Ascending aorta (tissue), 2 donors: Measurements from ENCODE around the gene SLC26A2. TPM values are rescaled to one million over a fixed set of nuclear protein-coding genes. Genes with fewer than 3 reads are reported as not detected.
A peak's percentile ranks its signal among the peaks of the same experiment; 100 is the strongest.

Experiments used
- DNase-seq, 2 donors: peaks; one replicate each; pipeline ENCODE4 v3.0.0-alpha.2; 2019; ENCODE audit warnings: low spot score in 2 of 2
- H3K27ac ChIP-seq, 2 donors: fragments of 200-600 bp; sonication (generic); one replicate each; pipeline ENCODE4 v1.5.1; 2016 to 2017; ENCODE audit warnings: mild to moderate bottlenecking in 1 of 2
- H3K27me3 ChIP-seq: fragments of 200-600 bp; sonication (generic); one replicate; pipeline ENCODE4 v1.5.1; 2017
- H3K36me3 ChIP-seq, 2 donors: fragments of 200-600 bp; sonication (generic); one replicate each; pipeline ENCODE4 v1.5.1; 2016
- H3K4me1 ChIP-seq, 2 donors: fragments of 200-600 bp; sonication (generic); one replicate each; pipeline ENCODE4 v1.5.1; 2016 to 2017; ENCODE audit warnings: mild to moderate bottlenecking in 1 of 2
- H3K4me3 ChIP-seq, 2 donors: fragments of 200-600 bp; sonication (generic); one replicate each; pipeline ENCODE4 v1.5.1; 2016 to 2017; ENCODE audit warnings: mild to moderate bottlenecking in 1 of 2
- H3K9me3 ChIP-seq, 2 donors: fragments of 200-600 bp; sonication (generic); one replicate each; pipeline ENCODE4 v1.5.1; 2016
- CTCF ChIP-seq, 3 experiments: fragments of 200-600 bp in 2 of 3; fragments of 450-650 bp in 1 of 3; sonication (generic) in 2 of 3; IDR thresholded peaks; one replicate each; pipeline ENCODE4 v1.5.1; 2016 to 2019; ENCODE audit warnings: antibody characterized with exemption in 3 of 3, mild to moderate bottlenecking in 1 of 3, moderate library complexity in 1 of 3
- intact Hi-C: fragments of 100-400 bp; cut with DNase I; formaldehyde crosslinking; loops from one replicate; pipeline ENCODE4 v1.15.1; 2023
- total RNA-seq: library from RNA; depleted of rRNA; stranded (reverse); fragments of >200 nt; gene quantifications from one replicate; pipeline ENCODE4 v1.1.0, GENCODE V29; 2016

SLC26A2 gene
- total RNA-seq, 1 donor from 2014 or later: 6.9 TPM

- H3K27ac ChIP-seq: no peak overlapping the region
- H3K4me3 ChIP-seq: no peak overlapping the region
- intact Hi-C loops: no loop called here
- no peaks in the 10 kb centered on the region for H3K9me3 ChIP-seq
- H3K27me3 ChIP-seq: no peaks in the 10 kb centered on the region
- H3K36me3 ChIP-seq: no peaks in the 10 kb centered on the region
- peak in 1 of 2 donors; percentile 18 for DNase-seq
- peaks cover 0 to 2% of the 10 kb centered on the region in 2 donors for H3K4me1 ChIP-seq
- TF ChIP-seq CTCF (IDR thresholded peaks at IDR 0.05): no peak
These were observed 36.1 kb upstream of the SLC26A2 start for GRCh38 chr5:149924486-149924885.

GRCh38 chr5:149930043-149930748, 30.4 kb upstream of the SLC26A2 start:
- Histone ChIP-seq H3K36me3 (no peaks in the 10 kb centered on the region), H3K4me3 (peak overlapping the region; percentile 18 to 37), H3K9me3 (no peaks in the 10 kb centered on the region), H3K4me1 (peaks cover 1 to 3% of the 10 kb centered on the region in 2 donors), H3K27me3 (no peaks in the 10 kb centered on the region), H3K27ac (peak overlapping the region in 1 of 2 donors; percentile 47)
- peak in 1 of 2 donors; percentile 33 for DNase-seq
- TF ChIP-seq CTCF (IDR thresholded peaks at IDR 0.05): no peak
- intact Hi-C loops: no loop called here

- no peak for TF ChIP-seq CTCF (IDR thresholded peaks at IDR 0.05)
- H3K27ac ChIP-seq: peak overlapping the region in 1 of 2 donors; percentile 47
These were observed 29.6 kb upstream of the SLC26A2 start for GRCh38 chr5:149930749-149931574.

GRCh38 chr5:149931992-149932436, 28.5 kb upstream of the SLC26A2 start:
- intact Hi-C loops: no loop called here
- no peak for DNase-seq
- H3K27ac ChIP-seq: no peak overlapping the region
- H3K4me1 ChIP-seq: peaks cover 5 to 19% of the 10 kb centered on the region in 2 donors
- TF ChIP-seq CTCF (IDR thresholded peaks at IDR 0.05): no peak
- no peaks in the 10 kb centered on the region for H3K27me3 ChIP-seq
- peak overlapping the region in 1 of 2 donors; percentile 33 for H3K4me3 ChIP-seq
- no peaks in the 10 kb centered on the region for H3K9me3 ChIP-seq
- H3K36me3 ChIP-seq: no peaks in the 10 kb centered on the region

More at GRCh38 chr5:149930749-149931574, 29.6 kb upstream of the SLC26A2 start:
- intact Hi-C loops: no loop called here
- H3K27me3 ChIP-seq: no peaks in the 10 kb centered on the region
- H3K4me1 ChIP-seq: peaks cover 5 to 11% of the 10 kb centered on the region in 2 donors
- H3K36me3 ChIP-seq: no peaks in the 10 kb centered on the region
- no peaks in the 10 kb centered on the region for H3K9me3 ChIP-seq
- H3K4me3 ChIP-seq: peak overlapping the region; percentile 18 to 37
- peak in 1 of 2 donors; percentile 12 for DNase-seq

- intact Hi-C loops: no loop called here
- peak in 1 of 3 experiments; percentile 27 for TF ChIP-seq CTCF (IDR thresholded peaks at IDR 0.05)
- H3K4me3 ChIP-seq: peak overlapping the region in 1 of 2 donors; percentile 33
- H3K36me3 ChIP-seq: no peaks in the 10 kb centered on the region
- H3K4me1 ChIP-seq: peaks cover 5 to 23% of the 10 kb centered on the region in 2 donors
- H3K9me3 ChIP-seq: no peaks in the 10 kb centered on the region
- H3K27ac ChIP-seq: no peak overlapping the region
- H3K27me3 ChIP-seq: no peaks in the 10 kb centered on the region
- no peak for DNase-seq
These were observed 27.9 kb upstream of the SLC26A2 start for GRCh38 chr5:149932445-149933350.
